A549 (cell line): ENCODE data around the gene FAM171A1. TPM values are rescaled to one million over a fixed set of nuclear protein-coding genes. Genes with fewer than 3 reads are reported as not detected.
"Not testable (repeated sequence)": the region's sequence is repeated elsewhere in the genome, so short reads cannot be mapped to it uniquely, and the experiment has no call there.

ENCODE experiments used
- ATAC-seq, 2 experiments: fragments of 200-7000 bp in 1 of 2; fragments of >200 bp in 1 of 2; cut with Nextera tagmentation in 1 of 2; cut with Tn5 transposase in 1 of 2; 3 replicates each; pipeline versions ENCODE4 v1.8.0 to v1.9.1; 2018 to 2020; ENCODE audit warnings: mild to moderate bottlenecking in 1 of 2, moderate library complexity in 1 of 2
- CTCF ChIA-PET: fragments of 300-600 bp; sonication (Branson Sonifier 250); formaldehyde crosslinking; extraction: SDS; loops from one replicate; lab custom pipeline; 2021; ENCODE audit warnings: antibody characterized with exemption, inconsistent platforms; lab: Yijun Ruan, JAX
- POLR2A ChIA-PET: fragments of 350-600 bp; formaldehyde crosslinking; extraction: SDS; loops from one replicate; lab custom pipeline; 2021; ENCODE audit warnings: antibody characterized with exemption, inconsistent platforms; lab: Yijun Ruan, JAX
- DNase-seq, 2 experiments: peaks; one replicate each; pipeline versions ENCODE4 v3.0.0 to v3.0.0-alpha.2; 2011 to 2016; ENCODE audit warnings: low read depth in 1 of 2, low spot score in 1 of 2
- FAIRE-seq: peaks from 2 replicates; lab custom pipeline; 2011; peaks lifted over from hg19 to GRCh38; lab: Jason Lieb, UNC
- H3K27ac ChIP-seq, 2 experiments: fragments of >200 bp; sonication (Bioruptor Twin); formaldehyde crosslinking; 3 replicates each; pipeline ENCODE4 v1.5.1; 2016 to 2017
- H3K4me1 ChIP-seq: fragments of >200 bp; sonication (Bioruptor Twin); formaldehyde crosslinking; 3 replicates; pipeline ENCODE4 v1.6.1; 2016
- H3K4me2 ChIP-seq: fragments of >200 bp; sonication (Bioruptor Twin); formaldehyde crosslinking; 3 replicates; pipeline ENCODE4 v1.6.1; 2016
- H3K4me3 ChIP-seq: fragments of >200 bp; sonication (Bioruptor Twin); formaldehyde crosslinking; 3 replicates; pipeline ENCODE4 v1.5.1; 2016
- H3K9me3 ChIP-seq: fragments of >200 bp; sonication (Bioruptor Twin); formaldehyde crosslinking; 3 replicates; pipeline ENCODE4 v1.6.1; 2016
- CBX2 ChIP-seq: fragments of 200-600 bp; sonication (generic); IDR thresholded peaks from 2 replicates; pipeline ENCODE4 v1.6.1; 2016; ENCODE audit warnings: low read depth, mild to moderate bottlenecking, borderline replicate concordance
- CTCF ChIP-seq: fragments of >200 bp; sonication (Bioruptor Twin); formaldehyde crosslinking; IDR thresholded peaks from 3 replicates; pipeline ENCODE4 v1.5.1; 2016
- FOSB ChIP-seq: fragments of 250-450 bp; sonication (Bioruptor Pico); IDR thresholded peaks from 2 replicates; pipeline ENCODE4 v1.5.0; 2020; ENCODE audit warnings: mild to moderate bottlenecking, moderate library complexity
- HDAC2 ChIP-seq: fragments of 200-600 bp; sonication (generic); IDR thresholded peaks from 2 replicates; pipeline ENCODE4 v1.6.1; 2016
- HEYL ChIP-seq: fragments of 250-450 bp; sonication (Bioruptor Pico); IDR thresholded peaks from 2 replicates; pipeline ENCODE4 v1.8.0; 2021; ENCODE audit warnings: mild to moderate bottlenecking, moderate library complexity
- HMGXB4 ChIP-seq: fragments of 250-450 bp; sonication (Bioruptor Pico); IDR thresholded peaks from 2 replicates; pipeline ENCODE4 v1.5.0; 2021; ENCODE audit warnings: mild to moderate bottlenecking, moderate library complexity, borderline replicate concordance
- KDM5A ChIP-seq: fragments of 200-600 bp; sonication (generic); IDR thresholded peaks from 2 replicates; pipeline ENCODE4 v1.6.1; 2016; ENCODE audit warnings: antibody characterized with exemption, mild to moderate bottlenecking
- POLR2A ChIP-seq: IDR thresholded peaks from 2 replicates; pipeline ENCODE4 v1.6.1; 2012; ENCODE audit warnings: mild to moderate bottlenecking, low read length
- RAD21 ChIP-seq, 2 experiments: fragments of >200 bp in 1 of 2; sonication (Bioruptor Twin) in 1 of 2; formaldehyde crosslinking in 1 of 2; IDR thresholded peaks in 1 of 2; conservative IDR thresholded peaks in 1 of 2; 2 replicates in 1 of 2; 3 replicates in 1 of 2; pipeline ENCODE4 v1.6.1; 2012 to 2018; ENCODE audit warnings: inconsistent platforms in 1 of 2
- RARB ChIP-seq: fragments of 250-450 bp; sonication (Bioruptor Pico); IDR thresholded peaks from 2 replicates; pipeline ENCODE4 v1.8.0; 2021; ENCODE audit warnings: mild to moderate bottlenecking, moderate library complexity
- REST ChIP-seq: fragments of 200-600 bp; sonication (generic); IDR thresholded peaks from 2 replicates; pipeline ENCODE4 v1.6.1; 2016; ENCODE audit warnings: antibody characterized with exemption, mild to moderate bottlenecking, moderate library complexity
- TP53 ChIP-seq: fragments of 250-450 bp; sonication (Bioruptor Pico); IDR thresholded peaks from 2 replicates; pipeline ENCODE4 v1.5.0; 2021; ENCODE audit warnings: mild to moderate bottlenecking, moderate library complexity
- WGBS: methylation state at CpG from one replicate; pipeline ENCODE4 v1.1.6; 2017; ENCODE audit errors: missing lambda C conversion rate; 5-methylcytosine and 5-hydroxymethylcytosine counted together
- polyA plus RNA-seq, 4 experiments: library from polyadenylated mRNA; depleted of rRNA in 3 of 4; stranded (reverse); fragments of >200 nt; fragmentation: RNase III in 1 of 4; extraction: RNeasy Plus Mini Kit Qiagen cat#74134 plus additional on column Dnase treatment in 1 of 4; gene quantifications; 2 replicates in 3 of 4; 3 replicates in 1 of 4; pipeline ENCODE4 v1.2.3, GENCODE V29; 2011 to 2017

FAM171A1 gene
- polyA plus RNA-seq, 2 of the 4 experiments (the other 2 are of a cell fraction), result 13.8 to 15.2 TPM

- CTCF ChIA-PET, result interaction anchor here (1.4 to 1.7 kb wide), 3 partner anchors 10 to 163 kb away, joined by 3 to 6 read pairs (median 5); partner anchors contain the start of gene FAM171A1
- no peak overlapping the region for H3K4me3 ChIP-seq
- DNase-seq, result no peak
- ATAC-seq, result no peak
- no peak overlapping the region for H3K4me2 ChIP-seq
- WGBS, result 93% methylated on average over 2 of the region's 2 CpGs
- TF ChIP-seq HMGXB4 (CRISPR knock-in tag) (no peak), CBX2 (no peak), RAD21 (conservative IDR thresholded peaks at IDR 0.05 in 1 of 2, IDR thresholded peaks at IDR 0.05 in 1 of 2) (no peak), RARB (CRISPR knock-in tag) (no peak), POLR2A (no peak), TP53 (CRISPR knock-in tag) (no peak), HEYL (no peak), REST (no peak), CTCF (no peak)
- TF ChIP-seq, all 56 proteins: peak for 0
- H3K27ac ChIP-seq, result 0 out of 6 replicates have a peak overlapping the region, but pooled peaks of 1 of the 2 experiments have one; percentile 2
- peaks cover 8% of the 10 kb centered on the region; the same call in 2 of the 3 replicates for H3K4me1 ChIP-seq
- POLR2A ChIA-PET, result no interaction called here
- H3K9me3 ChIP-seq, result no peaks in the 10 kb centered on the region
- FAIRE-seq, result no peak
Observed at GRCh38 chr10:15208221-15208620, 162.9 kb downstream of the FAM171A1 start.

GRCh38 chr10:15207410-15207809 lies 163.7 kb downstream of the FAM171A1 start:
- H3K27ac ChIP-seq, POLR2A ChIA-PET, H3K4me3 ChIP-seq, DNase-seq, FAIRE-seq, ATAC-seq, CTCF ChIA-PET, H3K9me3 ChIP-seq, H3K4me2 ChIP-seq: not testable (repeated sequence)
- WGBS, result 93% methylated on average over 4 of the region's 4 CpGs
- H3K4me1 ChIP-seq, result peaks cover 12% of the 10 kb centered on the region

GRCh38 chr10:15202639-15203038 lies 168.4 kb downstream of the FAM171A1 start:
- FAIRE-seq, result no peak
- ATAC-seq, result no peak
- CTCF ChIA-PET, result interaction anchor here (1.0 to 1.7 kb wide), 4 partner anchors 11 to 97 kb away, joined by 3 to 6 read pairs (median 4); partner anchors contain the start of gene NMT2

GRCh38 chr10:15202301-15202621 lies 168.8 kb downstream of the FAM171A1 start:
- Histone ChIP-seq H3K4me1 (peaks cover 40% of the 10 kb centered on the region), H3K4me2 (peak overlapping the region; percentile 77), H3K27ac (peak overlapping the region; percentile 75 to 87)
- ChIA-PET POLR2A (interaction anchor here (1.1 kb wide), 1 partner anchor 33 kb away, joined by 3 read pairs; the partner anchor contains the start of gene NMT2), CTCF (interaction anchor here (1.5 to 1.7 kb wide), 3 partner anchors 11 to 35 kb away, joined by 4 to 6 read pairs (median 5); partner anchors contain the start of gene NMT2)
- not testable (repeated sequence) for H3K9me3 ChIP-seq, ATAC-seq, DNase-seq, H3K4me3 ChIP-seq, FAIRE-seq
- 81% methylated on average over 8 of the region's 8 CpGs for WGBS

More at GRCh38 chr10:15202639-15203038, 168.4 kb downstream of the FAM171A1 start:
- Histone ChIP-seq H3K4me1 (peaks cover 36% of the 10 kb centered on the region), H3K4me3 (no peak overlapping the region), H3K27ac (peak overlapping the region; percentile 75 to 87; a peak in 5 of 6 replicates), H3K9me3 (no peaks in the 10 kb centered on the region), H3K4me2 (peak overlapping the region; percentile 77; the same call in 1 of the 3 replicates)
- POLR2A ChIA-PET, result interaction anchor here (1.1 kb wide), 1 partner anchor 34 kb away, joined by 3 read pairs; the partner anchor contains the start of gene NMT2
- TF ChIP-seq KDM5A (no peak), FOSB (CRISPR knock-in tag) (no peak), HDAC2 (no peak)
- no peak for DNase-seq
- 100% methylated on average over 2 of the region's 2 CpGs for WGBS
